Measurements from ENCODE around the gene FSD1.
"Not testable (repeated sequence)": the region's sequence is repeated elsewhere in the genome, so short reads cannot be mapped to it uniquely, and the experiment has no call there.

FSD1 gene

DNA sequence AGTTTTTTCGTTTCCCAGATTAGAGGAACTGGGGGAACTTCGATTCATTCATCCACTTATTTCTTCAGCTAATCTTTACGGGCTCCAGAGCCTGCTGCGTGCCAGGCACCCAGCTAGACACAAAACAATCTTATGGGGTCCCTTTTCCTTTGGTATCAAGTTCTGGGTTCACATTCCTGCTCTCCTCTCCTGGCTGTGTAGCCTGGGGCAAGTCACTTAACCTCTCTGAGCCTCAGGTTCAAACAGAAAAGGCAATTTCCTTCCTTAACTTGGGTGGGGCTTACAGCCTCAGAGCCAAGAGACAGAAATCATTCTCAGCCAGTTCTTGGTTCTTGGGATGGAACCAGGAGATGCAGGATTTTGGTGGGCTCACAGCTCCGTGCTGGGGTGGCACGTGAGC, 19.4 kb upstream of the FSD1 start:
- no peak for DNase-seq (ENCODE audit: low read depth)

DNA sequence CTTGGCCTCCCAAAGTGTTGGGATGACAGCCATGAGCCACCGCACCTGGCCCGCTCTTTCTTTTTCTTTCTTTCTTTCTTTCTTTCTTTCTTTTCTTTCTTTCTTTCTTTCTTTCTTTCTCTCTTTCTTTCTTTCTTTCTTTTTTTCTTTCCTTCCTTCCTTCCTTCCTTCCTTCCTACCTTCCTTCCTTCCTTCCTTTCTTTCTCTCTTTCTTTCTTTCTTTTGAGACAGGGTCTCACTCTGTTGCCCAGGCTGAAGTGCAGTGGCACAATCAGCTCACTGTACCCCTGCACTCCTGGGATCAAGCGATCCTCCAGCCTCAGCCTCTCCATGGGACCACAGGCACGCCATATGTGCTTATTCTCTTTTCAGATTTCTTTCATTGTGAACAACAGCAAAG, 18.3 kb upstream of the FSD1 start:
- DNase-seq (ENCODE audit: low read depth): not testable (repeated sequence)

DNA sequence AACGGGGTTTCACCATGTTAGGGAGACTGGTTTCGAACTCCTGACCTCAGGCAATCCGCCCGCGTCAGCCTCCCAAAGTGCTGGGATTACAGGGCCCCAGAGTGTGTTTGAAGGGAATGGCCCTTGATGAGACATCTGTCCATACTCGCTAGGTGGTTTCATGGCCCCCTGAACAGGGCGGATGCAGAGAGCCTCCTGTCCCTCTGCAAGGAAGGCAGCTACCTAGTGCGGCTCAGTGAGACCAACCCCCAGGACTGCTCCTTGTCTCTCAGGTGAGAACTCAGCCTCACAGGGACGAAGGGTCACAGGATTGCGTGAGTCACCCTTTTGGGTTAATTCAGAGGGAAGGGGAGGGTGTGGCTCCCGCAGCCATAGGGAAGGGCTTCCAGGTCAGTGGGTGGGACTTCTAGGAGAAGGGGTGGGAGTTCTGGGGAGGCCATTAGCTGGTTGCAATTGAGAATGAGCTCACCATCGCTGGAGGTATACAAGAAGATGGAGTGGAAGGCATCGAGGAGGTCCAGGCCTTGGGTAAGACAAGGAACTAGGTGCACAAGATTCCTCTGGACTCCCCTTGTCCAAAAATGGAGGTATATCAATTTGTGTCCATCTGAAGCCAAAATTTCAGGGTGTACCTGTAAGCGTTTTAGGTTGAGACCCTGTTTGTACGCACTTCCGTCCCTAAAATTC, 16.2 kb upstream of the FSD1 start:
- no peak for DNase-seq (ENCODE audit: low read depth)

DNA sequence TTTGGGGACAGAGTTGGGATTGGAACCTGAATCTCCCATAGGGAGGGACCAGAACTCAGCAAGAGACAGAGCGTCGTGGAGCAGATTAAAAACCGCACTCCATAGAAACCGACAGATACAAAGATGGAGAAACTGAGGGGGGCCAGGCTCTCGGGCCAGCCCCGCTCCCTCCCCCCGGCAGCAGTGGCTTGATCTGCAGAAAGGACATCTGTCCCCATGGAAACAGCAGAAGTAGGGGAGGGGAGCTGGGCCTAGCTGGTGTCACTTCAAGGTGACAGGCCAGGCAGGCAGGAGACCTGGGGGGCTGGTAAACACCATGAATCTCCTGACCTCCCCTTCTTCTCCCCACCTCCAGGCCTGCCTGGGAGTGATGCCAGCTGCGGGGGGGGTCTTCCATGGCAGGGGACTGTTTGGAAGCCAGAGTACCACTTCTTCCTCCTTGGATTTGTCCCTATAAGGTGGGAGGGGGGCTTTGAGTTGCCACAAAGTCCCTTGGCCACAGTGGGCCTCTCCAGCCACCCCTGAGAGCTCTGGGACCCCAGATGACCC, 13.1 kb upstream of the FSD1 start:
- no peak for DNase-seq (ENCODE audit: low read depth)

DNA sequence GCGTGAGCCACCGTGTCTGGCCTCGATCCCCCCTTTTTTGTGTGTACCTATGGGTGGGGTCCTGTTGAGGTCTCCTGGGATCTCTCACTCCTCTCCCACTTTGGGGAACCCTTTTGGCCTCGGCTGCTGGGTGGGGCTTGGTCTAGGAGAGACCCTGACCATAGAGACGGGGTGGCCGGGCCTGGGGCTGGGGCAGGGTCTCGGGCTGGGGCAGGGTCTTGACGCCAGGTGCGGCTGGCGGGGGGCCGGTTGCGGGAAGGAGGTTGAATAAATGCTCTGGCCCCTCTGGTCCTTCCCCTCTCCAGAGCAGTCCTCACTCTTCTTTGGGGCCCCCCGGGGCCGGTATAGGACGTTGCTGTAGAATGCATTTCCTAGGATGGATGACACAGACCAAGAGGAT, 11.9 kb upstream of the FSD1 start:
- no peak for DNase-seq (ENCODE audit: low read depth)

DNA sequence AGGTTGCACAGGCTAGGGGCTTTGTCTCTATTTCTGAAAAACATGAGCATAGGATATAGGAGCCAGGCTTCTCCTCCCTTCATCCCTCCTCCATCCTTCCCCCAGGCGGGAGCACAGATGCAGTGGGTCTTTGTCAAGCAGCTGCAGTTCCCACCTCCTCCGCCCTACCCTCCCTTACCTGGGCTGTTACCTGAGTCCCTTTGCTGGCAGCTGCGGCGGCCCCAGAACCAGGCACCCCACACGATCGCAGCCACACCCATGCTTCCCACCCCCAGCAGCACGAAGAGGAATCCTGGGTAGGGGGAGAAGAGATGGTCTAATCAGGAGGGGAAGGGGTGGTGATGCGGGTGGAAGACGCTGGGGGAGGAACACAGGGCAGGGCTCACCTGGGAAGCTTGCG, 10.0 kb upstream of the FSD1 start:
- DNase-seq (ENCODE audit: low read depth): no peak

DNA sequence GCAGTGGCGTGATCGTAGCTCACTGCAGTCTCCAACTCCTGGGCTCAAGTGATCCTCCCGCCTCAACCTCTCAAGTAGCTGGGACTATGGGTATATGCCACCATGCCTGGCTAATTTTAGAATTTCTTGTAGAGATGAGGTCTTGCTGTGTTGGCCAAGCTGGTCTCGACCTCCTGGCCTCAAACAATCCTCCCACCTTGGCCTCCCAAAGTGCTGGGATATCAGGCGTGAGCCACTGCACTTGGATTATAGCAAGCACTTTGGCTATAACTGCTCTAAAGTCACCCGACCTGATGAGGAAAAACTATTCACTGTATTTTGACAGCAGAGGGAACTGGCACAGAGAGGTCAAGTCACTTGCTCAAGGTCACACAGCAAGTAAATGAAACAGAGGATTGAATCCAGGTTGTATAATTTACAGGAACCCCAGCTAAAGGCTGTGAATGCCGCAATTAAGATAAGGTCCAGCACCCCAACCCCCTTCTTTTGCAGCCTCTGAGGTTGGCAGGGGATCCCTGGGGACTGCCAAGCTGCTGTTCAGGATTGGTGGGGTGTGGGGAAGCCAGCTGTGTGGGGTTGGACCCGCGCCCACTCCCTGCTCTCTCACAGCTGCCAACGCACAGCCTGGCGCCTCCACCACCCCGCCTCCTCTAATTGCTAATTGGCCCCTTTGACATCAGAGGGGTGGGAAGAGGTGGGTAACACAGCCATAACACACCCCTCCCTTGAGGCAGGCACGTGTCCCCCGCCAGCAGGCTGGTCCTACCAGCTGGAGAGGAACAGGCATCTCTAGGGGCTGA, 8.2 kb upstream of the FSD1 start:
- DNase-seq (ENCODE audit: low read depth): no peak

DNA sequence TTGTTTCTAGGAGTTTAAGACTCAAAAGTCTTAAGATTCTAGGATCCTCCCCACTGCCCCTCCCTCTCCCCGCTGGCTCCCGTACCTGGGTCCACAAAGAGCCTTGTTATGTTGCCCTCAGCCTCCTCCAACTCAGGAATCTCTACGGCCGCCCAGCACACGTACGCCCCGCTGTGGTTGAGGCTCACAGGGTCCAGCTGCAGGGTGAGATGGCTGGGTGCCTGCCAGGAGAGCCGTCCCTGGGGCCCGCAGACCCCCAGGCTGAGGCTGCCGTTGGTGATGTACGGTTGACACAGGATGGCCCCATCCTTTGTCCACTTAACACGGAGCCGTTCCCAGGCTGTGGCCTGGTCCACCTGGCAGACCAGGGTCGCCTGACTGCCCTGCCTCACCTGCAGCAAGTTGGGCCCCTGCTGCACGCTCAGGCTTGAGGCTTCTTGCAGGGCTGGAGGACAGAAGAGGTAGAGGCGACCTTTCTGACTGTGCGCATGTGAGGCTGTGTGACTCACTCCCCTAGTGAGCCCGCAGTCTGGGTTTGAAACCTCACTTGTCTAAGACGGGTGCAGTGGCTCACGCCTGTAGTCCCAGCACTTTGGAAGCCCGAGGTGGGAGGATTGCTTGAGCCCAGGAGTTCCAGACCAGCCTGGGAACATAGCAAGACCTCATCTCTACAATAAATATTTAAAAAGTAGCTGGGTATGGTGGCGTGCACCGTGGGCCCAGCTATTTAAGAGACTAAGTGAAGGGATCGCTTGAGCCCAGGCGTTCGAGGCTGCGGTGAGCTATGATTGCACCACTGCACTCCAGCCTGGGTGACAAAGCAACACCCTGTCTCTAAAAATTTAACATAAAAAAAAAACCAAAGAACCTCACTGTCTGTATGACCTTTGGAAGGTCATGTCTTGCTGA, 6.2 kb upstream of the FSD1 start:
- no peak for DNase-seq (ENCODE audit: low read depth)

DNA sequence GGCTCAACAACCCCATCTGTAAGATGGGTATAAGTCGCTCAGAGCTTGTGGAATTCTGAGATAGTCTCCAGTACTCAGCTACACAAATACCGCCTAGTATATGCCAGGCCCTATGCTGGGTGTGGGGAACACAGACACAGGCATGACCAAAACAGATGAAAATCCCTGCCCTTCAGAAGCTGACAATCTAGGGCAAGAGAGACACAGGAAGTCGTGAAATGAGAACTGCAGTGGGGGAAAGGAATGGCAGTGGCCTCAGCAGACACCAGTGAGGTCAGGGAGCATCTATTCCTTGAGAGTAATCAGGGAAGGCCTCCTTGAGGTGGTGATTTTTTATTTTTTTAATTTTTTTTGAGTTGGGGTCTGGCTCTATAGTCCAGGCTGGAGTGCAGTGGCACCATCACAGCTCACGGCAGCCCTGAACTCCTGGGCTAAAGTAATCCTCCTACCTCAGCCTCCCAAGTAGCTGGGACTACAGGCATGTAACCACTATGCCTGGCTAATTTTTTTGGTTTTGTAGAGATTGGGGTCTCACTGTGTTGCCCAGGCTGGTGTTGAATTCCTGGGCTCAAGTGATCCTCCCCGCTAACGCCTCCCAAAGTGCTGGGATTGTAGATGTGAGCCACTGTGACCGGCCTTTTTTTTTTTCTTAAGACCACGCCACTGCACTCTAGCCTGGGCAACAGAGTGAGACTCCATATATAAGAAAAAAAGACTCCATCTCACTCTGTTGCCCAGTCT, 5.4 kb upstream of the FSD1 start:
- DNase-seq (ENCODE audit: low read depth): no peak

DNA sequence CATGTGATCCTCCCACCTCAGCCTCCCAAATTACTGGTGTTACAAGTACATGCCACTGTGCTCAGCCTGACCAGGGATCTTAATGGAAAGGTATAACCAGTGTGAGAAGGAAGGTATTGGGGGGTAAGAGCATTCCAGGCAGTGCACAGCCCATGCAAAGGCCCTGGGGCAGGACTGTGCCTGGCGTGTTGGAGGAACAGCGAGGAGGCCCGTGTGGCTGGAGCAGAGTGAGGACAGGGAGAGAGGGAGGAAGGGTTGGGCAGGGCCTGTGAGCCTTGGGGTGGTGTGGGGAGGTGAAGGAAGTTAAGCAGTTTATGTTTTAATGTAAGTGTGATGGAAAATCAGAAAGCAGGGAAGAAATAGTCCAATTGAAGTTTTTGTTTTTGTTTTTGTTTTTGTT, 3.8 kb upstream of the FSD1 start:
- DNase-seq (ENCODE audit: low read depth): no peak

DNA sequence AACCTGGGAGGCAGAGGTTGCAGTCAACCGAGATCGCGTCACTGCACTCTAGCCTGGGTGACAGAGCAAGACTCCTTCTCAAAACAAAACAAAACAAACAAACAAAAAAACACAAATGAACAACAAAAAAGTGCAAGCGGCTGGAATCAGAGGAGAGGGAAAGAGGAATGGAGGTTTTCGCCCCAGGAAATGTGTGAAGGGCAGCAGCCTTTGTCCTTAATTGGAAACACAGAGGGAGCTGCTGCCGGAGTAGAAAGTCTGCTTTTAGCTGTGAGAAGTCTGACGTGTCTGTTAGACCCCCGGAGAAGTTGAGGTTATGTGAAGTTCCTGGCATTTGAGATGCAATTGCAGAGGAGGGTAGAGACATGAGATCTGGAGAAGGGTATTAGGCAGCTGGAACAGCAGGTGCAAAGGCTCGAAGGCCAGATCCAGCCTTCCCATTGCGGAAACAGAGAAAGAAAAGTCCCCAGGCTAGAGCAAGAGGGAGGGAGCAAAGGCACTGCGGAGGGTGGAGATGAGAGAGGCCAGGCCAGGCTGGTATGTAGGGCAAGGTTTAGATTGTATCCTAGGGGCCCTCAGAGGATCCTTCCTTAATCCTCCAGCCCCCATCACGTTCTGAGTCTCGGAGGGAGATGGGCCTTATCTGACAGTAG, 2.7 kb upstream of the FSD1 start:
- no peak for DNase-seq (ENCODE audit: low read depth)

DNA sequence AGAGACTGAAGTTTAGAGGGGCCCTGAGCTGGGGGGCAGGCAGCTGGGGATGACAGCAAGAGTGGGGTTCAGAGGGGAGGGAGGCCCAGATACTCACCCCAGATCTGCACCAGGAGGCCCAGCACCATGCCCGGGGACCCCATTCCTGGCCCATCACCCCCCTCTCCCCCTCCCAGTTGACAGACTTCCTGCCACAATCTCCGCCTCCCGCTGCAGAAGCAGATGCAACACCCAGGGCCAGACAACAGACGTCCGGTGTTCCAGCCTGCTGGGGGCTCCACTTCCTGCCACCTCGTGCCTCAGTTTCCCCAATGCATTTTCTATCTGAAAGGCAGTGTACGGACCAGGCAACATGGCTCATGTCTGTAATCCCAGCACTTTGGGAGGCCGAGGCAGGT, 2.2 kb upstream of the FSD1 start, which contains the start of gene TMIGD2:
TSS of gene TMIGD2 (minus strand) at position 147 of the 398 bp plus-strand sequence. CDS start at position 143, 4 bp downstream.
- no peak for DNase-seq (ENCODE audit: low read depth)

DNA sequence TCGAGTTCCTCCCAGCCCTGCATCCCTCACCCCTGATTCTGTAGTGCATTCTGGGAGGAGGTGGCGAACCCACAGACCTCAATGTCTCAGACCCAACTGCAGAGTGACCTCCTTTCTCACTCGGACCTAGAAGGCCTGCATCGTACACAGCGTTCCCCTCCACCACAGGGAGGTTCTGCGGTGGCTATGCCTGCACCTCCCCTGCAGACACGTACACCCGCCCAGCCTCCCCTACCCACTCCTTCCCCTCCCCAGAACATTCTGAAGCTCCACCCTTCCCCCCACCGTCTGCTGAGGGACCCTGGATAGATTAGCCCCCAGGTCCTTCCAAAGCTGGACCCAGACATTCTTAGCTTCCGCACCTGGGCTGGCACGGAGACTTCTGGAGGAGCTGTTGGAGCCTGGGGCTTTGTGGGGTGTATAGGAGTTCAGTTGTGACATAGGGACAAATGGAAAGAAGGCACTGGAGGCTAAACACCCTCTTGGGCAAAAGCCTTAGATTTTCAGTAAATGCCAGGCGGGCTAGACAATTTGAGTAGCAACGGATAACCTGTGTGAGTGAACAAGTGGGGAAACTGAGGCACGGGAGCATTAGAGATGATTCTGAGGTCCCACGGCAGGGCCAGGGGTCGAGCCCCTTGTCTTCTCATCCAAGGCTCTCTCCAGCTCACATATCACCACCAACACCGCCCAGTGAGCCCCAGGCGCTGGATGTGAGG, 420 bp upstream of the FSD1 start:
- no peak for DNase-seq (ENCODE audit: low read depth)

DNA sequence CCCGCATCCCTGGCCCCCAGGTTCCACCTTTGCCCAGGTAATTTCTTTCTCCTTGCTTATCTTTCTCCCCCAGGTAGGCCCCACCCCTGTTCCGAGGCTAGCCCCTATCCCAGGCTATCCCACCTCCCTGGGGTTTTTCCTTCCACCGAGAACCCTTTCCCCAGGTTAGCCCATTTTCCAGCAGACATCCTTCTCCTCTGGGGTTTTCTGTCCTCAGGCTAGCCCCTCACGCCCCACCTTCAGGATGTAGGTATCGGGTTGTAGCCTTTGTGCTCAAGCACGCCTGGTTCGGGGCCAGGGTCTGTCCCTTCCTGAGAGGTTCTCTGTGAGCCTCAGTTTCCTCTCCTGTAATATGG, 837 bp downstream of the FSD1 start:
- DNase-seq (ENCODE audit: low read depth): no peak

DNA sequence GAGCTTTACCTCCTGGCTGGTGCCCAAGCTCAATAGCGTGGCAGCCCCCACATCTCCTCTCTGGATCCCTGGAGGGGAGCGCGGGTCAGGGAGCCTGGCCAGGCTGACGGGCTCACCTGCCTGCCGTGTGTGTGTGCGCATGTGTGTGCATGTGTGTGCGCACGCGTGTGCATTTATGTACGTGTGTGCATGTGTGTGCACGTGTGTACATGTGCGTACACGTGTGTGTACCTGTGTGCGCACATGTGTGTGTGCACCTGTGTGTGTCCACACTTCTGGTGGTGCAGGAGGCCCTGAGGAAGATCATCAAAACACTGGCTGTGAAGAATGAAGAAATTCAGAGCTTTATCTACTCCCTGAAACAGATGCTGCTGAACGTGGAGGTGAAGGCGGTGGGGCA, 1.3 kb downstream of the FSD1 start:
- DNase-seq (ENCODE audit: low read depth): no peak

DNA sequence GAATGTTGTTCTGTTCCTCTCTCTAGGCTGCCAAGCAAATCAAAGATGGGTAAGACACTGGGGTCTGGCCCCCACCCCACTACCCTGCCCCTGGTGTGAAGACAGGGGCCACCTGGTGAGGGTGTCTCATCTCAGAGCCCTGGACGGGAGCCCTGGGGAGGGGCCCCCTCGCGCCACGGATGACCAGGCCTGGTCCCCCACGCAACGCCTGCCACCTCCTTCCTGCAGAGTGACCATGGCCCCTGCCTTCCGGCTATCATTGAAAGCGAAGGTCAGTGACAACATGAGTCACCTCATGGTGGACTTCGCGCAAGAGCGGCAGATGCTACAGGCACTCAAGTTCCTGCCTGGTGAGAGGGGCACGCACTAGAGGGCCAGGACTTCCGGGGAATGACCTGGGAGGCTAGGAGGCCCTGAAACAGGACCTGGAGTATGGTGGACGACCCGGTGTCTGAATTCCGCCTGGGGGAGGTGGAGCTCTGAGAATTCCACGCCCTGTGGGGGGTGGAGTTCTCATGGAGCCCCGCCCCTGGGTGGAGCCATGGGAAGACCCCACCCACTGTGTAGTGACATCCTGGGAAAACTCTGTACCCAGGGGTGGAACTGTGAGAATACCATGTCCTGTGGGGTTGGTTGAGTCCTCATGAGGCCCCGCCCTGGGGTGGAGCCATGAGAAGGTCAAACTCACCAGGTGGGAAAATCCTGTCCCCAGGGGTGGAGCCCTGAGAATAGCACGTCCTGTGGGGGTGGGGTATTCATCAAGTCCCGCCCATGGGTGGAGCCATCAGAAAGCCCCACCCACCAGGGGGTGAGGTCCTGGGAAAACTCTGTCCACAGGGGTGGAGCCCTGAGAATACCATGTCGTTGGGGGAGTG, 6.1 kb downstream of the FSD1 start:
- no peak for DNase-seq (ENCODE audit: low read depth)

DNA sequence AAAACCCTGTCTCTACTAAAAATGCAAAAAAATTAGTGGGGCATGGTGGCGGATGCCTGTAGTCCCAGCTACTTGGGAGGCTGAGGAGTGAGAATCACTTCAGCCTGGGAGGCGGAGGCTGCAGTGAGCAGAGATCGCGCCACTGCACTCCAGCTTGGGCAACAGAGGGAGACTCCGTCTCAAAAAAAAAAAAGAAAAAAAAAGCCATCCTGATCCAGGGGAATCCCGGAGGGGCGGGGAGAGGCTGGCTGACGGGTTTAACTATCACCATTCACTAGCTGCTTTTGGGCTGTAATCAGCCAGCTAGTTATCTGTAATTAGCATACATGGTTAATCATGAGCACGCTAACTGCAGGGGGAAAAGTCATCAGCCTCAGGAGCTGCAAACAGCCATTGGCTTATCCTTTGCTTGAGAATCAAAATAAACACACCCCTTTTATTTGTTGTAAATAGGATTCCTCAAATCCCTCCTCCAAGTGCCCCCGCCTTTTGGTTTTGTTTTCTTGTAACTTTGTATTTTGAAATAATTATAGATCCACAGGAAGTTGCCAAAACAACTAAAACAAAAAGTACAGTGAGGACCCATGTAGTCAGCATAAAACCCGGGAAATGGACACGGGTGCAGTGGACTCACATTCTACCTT, 9.6 kb downstream of the FSD1 start:
- no peak for DNase-seq (ENCODE audit: low read depth)

DNA sequence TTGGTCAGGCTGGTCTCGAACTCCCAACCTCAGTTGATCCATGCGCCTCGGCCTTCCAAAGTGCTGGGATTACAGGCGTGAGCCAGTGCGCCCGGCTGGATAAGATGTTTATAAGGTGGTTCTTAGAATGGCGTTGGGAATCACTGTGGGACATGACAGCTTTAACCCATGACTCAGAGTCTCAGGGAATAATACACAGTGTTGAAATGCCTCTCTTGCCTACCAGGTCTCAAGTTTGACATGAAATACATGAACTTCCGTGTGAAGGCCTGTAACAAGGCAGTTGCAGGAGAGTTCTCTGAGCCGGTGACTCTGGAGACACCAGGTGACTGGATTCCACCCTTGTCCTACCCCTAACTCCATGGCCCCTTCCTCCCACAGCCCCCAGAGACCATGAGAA, 12.6 kb downstream of the FSD1 start:
- DNase-seq (ENCODE audit: low read depth): no peak

DNA sequence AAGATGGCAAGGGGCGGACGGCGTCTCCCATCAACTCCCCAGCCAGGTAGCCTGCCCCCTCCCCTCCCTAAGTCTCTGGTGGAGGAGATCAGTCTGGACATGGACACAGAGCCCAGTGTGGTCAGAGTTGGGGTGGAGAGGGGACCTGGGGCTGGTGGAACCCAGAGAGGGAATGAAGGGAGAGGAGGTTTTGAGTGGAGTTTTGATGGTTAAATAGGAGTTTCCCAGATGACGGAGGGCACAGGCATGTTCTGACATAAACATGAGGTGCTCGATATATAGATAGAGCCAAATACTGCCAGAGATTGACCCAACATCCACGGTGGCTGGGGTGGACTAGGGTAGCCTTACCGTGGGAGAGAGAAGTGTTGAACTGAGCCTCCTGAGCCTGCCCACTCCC, 14.1 kb downstream of the FSD1 start:
- no peak for DNase-seq (ENCODE audit: low read depth)

Measured in GM04504 (cell line).